ENCODE data around the gene TSPEAR. TPM values are rescaled to one million over a fixed set of nuclear protein-coding genes. Genes with fewer than 3 reads are reported as not detected.
A peak's percentile ranks its signal among the peaks of the same experiment; 100 is the strongest.

Gene TSPEAR
- total RNA-seq, 1 experiment from 2014 or later: 2.1 TPM

- ChIA-PET POLR2A (no interaction called here), CTCF (interaction anchor here (1.0 to 3.7 kb wide), 3 partner anchors 12 to 271 kb away, joined by 3 to 21 read pairs (median 4); no protein-coding TSS in a partner anchor)
- no peak overlapping the region for H3K4me3 Mint-ChIP-seq
- H3K27ac Mint-ChIP-seq: no peak overlapping the region
- TF ChIP-seq CTCF (IDR thresholded peaks at IDR 0.05) (no peak), MAX (CRISPR knock-in tag; IDR thresholded peaks at IDR 0.05) (no peak), SOX15 (CRISPR knock-in tag; IDR thresholded peaks at IDR 0.05) (no peak), ELF4 (CRISPR knock-in tag; IDR thresholded peaks at IDR 0.05; ENCODE audit: low read depth) (no peak), NR1H2 (CRISPR knock-in tag; IDR thresholded peaks at IDR 0.05) (no peak), ZNF219 (CRISPR knock-in tag; IDR thresholded peaks at IDR 0.05; ENCODE audit: borderline replicate concordance) (no peak), CDX4 (CRISPR knock-in tag; IDR thresholded peaks at IDR 0.05; ENCODE audit: borderline replicate concordance) (no peak), ZNF281 (CRISPR knock-in tag; IDR thresholded peaks at IDR 0.05) (no peak), ZNF121 (CRISPR knock-in tag; IDR thresholded peaks at IDR 0.05) (no peak), ZNF263 (CRISPR knock-in tag; IDR thresholded peaks at IDR 0.05; ENCODE audit: low read depth) (no peak), MXD4 (CRISPR knock-in tag; IDR thresholded peaks at IDR 0.05; ENCODE audit: borderline replicate concordance) (no peak), OVOL2 (CRISPR knock-in tag; IDR thresholded peaks at IDR 0.05; ENCODE audit: borderline replicate concordance) (no peak)
- TF ChIP-seq, protein P1, sequence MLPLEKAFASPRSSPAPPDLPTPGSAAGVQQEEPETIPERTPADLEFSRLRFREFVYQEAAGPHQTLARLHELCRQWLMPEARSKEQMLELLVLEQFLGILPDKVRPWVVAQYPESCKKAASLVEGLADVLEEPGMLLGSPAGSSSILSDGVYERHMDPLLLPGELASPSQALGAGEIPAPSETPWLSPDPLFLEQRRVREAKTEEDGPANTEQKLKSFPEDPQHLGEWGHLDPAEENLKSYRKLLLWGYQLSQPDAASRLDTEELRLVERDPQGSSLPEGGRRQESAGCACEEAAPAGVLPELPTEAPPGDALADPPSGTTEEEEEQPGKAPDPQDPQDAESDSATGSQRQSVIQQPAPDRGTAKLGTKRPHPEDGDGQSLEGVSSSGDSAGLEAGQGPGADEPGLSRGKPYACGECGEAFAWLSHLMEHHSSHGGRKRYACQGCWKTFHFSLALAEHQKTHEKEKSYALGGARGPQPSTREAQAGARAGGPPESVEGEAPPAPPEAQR (CRISPR knock-in tag; IDR thresholded peaks at IDR 0.05): no peak
- TF ChIP-seq, protein P2, sequence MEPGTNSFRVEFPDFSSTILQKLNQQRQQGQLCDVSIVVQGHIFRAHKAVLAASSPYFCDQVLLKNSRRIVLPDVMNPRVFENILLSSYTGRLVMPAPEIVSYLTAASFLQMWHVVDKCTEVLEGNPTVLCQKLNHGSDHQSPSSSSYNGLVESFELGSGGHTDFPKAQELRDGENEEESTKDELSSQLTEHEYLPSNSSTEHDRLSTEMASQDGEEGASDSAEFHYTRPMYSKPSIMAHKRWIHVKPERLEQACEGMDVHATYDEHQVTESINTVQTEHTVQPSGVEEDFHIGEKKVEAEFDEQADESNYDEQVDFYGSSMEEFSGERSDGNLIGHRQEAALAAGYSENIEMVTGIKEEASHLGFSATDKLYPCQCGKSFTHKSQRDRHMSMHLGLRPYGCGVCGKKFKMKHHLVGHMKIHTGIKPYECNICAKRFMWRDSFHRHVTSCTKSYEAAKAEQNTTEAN (CRISPR knock-in tag; IDR thresholded peaks at IDR 0.05): no peak
- H3K4me1 Mint-ChIP-seq: 0 out of 2 replicates have a peak, but pooled peaks cover 2% of the 10 kb centered on the region
- DNase-seq (ENCODE audit: low spot score) (peak; percentile 18), ATAC-seq (peak; percentile 24; the same call in 1 of the 2 replicates)
- no peaks in the 10 kb centered on the region for H3K36me3 Mint-ChIP-seq
- no peaks in the 10 kb centered on the region; the same call in 1 of the 2 replicates for H3K27me3 Mint-ChIP-seq (ENCODE audit: low read depth)
- peaks cover 10% of the 10 kb centered on the region for H3K9me3 Mint-ChIP-seq
Observed at GRCh38 chr21:44521928-44522752, 189.2 kb downstream of the TSPEAR start.

- CTCF ChIA-PET: interaction anchor here (1.4 to 3.7 kb wide), 2 partner anchors 11 to 272 kb away, joined by 4 to 21 read pairs; no protein-coding TSS in a partner anchor
- no peak for TF ChIP-seq GABPB1 (CRISPR knock-in tag; IDR thresholded peaks at IDR 0.05)
- TF ChIP-seq SP1 (CRISPR knock-in tag; conservative IDR thresholded peaks at IDR 0.05): no peak
- TF ChIP-seq KAT7 (CRISPR knock-in tag; IDR thresholded peaks at IDR 0.05; ENCODE audit: borderline replicate concordance): no peak
- Mint-ChIP-seq H3K27ac (no peak overlapping the region), H3K36me3 (no peaks in the 10 kb centered on the region), H3K27me3 (ENCODE audit: low read depth) (no peaks in the 10 kb centered on the region; the same call in 1 of the 2 replicates), H3K4me3 (no peak overlapping the region), H3K4me1 (0 out of 2 replicates have a peak, but pooled peaks cover 5% of the 10 kb centered on the region), H3K9me3 (peaks cover 10% of the 10 kb centered on the region)
- POLR2A ChIA-PET: interaction anchor here (1.1 kb wide), 1 partner anchor 10 kb away, joined by 3 read pairs; no protein-coding TSS in a partner anchor
- DNase-seq (ENCODE audit: low spot score): peak; percentile 10
- no peak for ATAC-seq
Observed at GRCh38 chr21:44521301-44521927, 190.0 kb downstream of the TSPEAR start.
